Gastrocnemius medialis (tissue), 4 donors: Measurements from ENCODE around the gene PDCD1.

Source experiments
- CTCF ChIP-seq, 5 experiments: fragments of 450-650 bp in 3 of 5; fragments of 200-600 bp in 2 of 5; sonication (generic) in 2 of 5; IDR thresholded peaks in 4 of 5; conservative IDR thresholded peaks in 1 of 5; 1 replicate in 4 of 5; 2 replicates in 1 of 5; pipeline ENCODE4 v1.5.1; 2016 to 2019; ENCODE audit warnings: antibody characterized with exemption in 5 of 5, mild to moderate bottlenecking in 3 of 5, moderate library complexity in 3 of 5
- POLR2A ChIP-seq, 2 donors: fragments of 450-650 bp; IDR thresholded peaks; one replicate each; pipeline ENCODE4 v1.6.1; 2017; ENCODE audit warnings: antibody characterized with exemption in 2 of 2, mild to moderate bottlenecking in 2 of 2, moderate library complexity in 2 of 2

- TF ChIP-seq POLR2A (IDR thresholded peaks at IDR 0.05) (no peak), CTCF (IDR thresholded peaks at IDR 0.05 in 4 of 5, conservative IDR thresholded peaks at IDR 0.05 in 1 of 5) (no peak)
Measured at GRCh38 chr2:241892299-241893137, 33.8 kb upstream of the PDCD1 start.
